ENCODE measurements around the gene RXRA.

Gene RXRA

DNA sequence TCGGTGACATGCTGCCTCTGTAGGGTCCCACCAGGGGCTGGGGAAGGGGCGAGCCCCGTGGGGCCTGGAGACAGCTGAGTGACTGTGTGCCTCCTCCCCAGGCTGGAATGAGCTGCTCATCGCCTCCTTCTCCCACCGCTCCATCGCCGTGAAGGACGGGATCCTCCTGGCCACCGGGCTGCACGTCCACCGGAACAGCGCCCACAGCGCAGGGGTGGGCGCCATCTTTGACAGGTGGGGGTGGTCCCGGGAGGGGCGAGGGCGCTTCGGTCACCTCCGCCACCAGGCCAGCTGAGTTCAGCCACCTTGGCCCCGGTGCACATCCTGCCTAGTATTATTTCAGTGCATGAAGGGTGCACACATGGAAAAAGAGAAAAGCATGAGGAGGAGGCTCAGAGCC is 102.8 kb downstream of the RXRA start:
- Histone ChIP-seq H3K9me3 (ENCODE audit: insufficient read depth, low read length) (no peaks in the 10 kb centered on the region), H3K4me1 (ENCODE audit: insufficient read depth, insufficient read length) (peaks cover 19% of the 10 kb centered on the region), H3K9ac (ENCODE audit: insufficient read length, low read depth) (no peak overlapping the region), H3K27me3 (ENCODE audit: insufficient read depth, insufficient read length) (no peaks in the 10 kb centered on the region), H3K36me3 (ENCODE audit: insufficient read depth, insufficient read length, low read length) (peaks cover 46% of the 10 kb centered on the region), H3K4me3 (ENCODE audit: insufficient read length, low read depth) (no peak overlapping the region)
- TF ChIP-seq YY1 (IDR thresholded peaks at IDR 0.05; ENCODE audit: insufficient read depth, insufficient read length) (no peak), SUZ12 (IDR thresholded peaks at IDR 0.05; ENCODE audit: extremely low read depth, insufficient read depth, insufficient read length) (no peak), ZNF274 (IDR thresholded peaks at IDR 0.05; ENCODE audit: low read depth, low read length) (no peak)
- no peak for DNase-seq (ENCODE audit: low read depth, low spot score)

DNA sequence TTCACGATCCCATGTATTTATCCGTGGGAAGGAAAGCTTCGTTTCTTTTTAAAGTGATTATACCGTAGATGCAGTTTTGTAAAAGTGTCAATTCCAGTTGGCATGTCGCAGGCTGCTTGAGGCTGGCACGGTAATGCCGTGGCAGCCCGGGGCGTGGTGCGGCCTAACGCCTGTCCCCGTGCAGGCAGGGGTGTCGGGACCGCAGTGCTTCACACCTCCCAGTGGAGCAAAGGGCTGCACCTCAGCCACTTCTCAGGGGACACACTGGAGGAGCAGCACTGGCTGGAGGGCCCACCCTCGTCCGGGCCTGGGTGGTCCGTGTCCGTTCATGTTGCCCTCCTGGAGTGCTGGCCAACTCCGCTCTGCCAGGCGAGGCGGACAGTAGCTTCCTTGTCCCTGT is 103.2 kb downstream of the RXRA start:
- H3K36me3 ChIP-seq (ENCODE audit: insufficient read depth, insufficient read length, low read length), result peaks cover 50% of the 10 kb centered on the region

GRCh38 chr9:134431095-134431494 is 104.8 kb downstream of the RXRA start:
- Histone ChIP-seq H3K4me1 (ENCODE audit: insufficient read depth, insufficient read length) (peaks cover 13% of the 10 kb centered on the region), H3K9me3 (ENCODE audit: insufficient read depth, low read length) (no peaks in the 10 kb centered on the region), H3K9ac (ENCODE audit: insufficient read length, low read depth) (no peak overlapping the region), H3K36me3 (ENCODE audit: insufficient read depth, insufficient read length, low read length) (peaks cover 45% of the 10 kb centered on the region), H3K4me3 (ENCODE audit: insufficient read length, low read depth) (no peak overlapping the region), H3K27me3 (ENCODE audit: insufficient read depth, insufficient read length) (no peaks in the 10 kb centered on the region)
- TF ChIP-seq YY1 (IDR thresholded peaks at IDR 0.05; ENCODE audit: insufficient read depth, insufficient read length) (no peak), ZNF274 (IDR thresholded peaks at IDR 0.05; ENCODE audit: low read depth, low read length) (no peak), SUZ12 (IDR thresholded peaks at IDR 0.05; ENCODE audit: extremely low read depth, insufficient read depth, insufficient read length) (no peak)
- DNase-seq (ENCODE audit: low read depth, low spot score), result no peak

More for the DNA sequence above, 103.2 kb downstream of the RXRA start:
- Histone ChIP-seq H3K9ac (ENCODE audit: insufficient read length, low read depth) (no peak overlapping the region), H3K27me3 (ENCODE audit: insufficient read depth, insufficient read length) (no peaks in the 10 kb centered on the region), H3K4me1 (ENCODE audit: insufficient read depth, insufficient read length) (peaks cover 19% of the 10 kb centered on the region), H3K9me3 (ENCODE audit: insufficient read depth, low read length) (no peaks in the 10 kb centered on the region), H3K4me3 (ENCODE audit: insufficient read length, low read depth) (no peak overlapping the region)
- TF ChIP-seq SUZ12 (IDR thresholded peaks at IDR 0.05; ENCODE audit: extremely low read depth, insufficient read depth, insufficient read length), result no peak
- no peak for TF ChIP-seq ZNF274 (IDR thresholded peaks at IDR 0.05; ENCODE audit: low read depth, low read length)
- TF ChIP-seq YY1 (IDR thresholded peaks at IDR 0.05; ENCODE audit: insufficient read depth, insufficient read length), result no peak
- DNase-seq (ENCODE audit: low read depth, low spot score), result no peak

DNA sequence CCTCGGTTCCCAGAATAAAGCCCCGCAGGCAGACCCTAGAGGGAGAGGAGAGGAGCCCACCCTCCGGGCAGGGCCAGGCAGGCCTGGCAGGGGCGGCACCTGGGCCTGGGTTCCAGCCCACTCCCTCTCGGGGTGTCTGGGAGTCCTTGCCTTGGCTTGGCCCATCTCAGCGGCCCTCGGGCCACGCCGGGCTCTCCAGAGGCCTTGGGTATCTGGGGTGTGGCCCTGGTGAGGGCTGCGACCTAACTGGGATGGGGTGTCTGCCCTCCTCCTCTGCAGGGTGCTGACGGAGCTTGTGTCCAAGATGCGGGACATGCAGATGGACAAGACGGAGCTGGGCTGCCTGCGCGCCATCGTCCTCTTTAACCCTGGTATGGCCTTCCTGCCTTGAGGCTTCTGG is 105.4 kb downstream of the RXRA start:
- H3K9ac ChIP-seq (ENCODE audit: insufficient read length, low read depth), result no peak overlapping the region
- H3K36me3 ChIP-seq (ENCODE audit: insufficient read depth, insufficient read length, low read length), result peaks cover 49% of the 10 kb centered on the region
- TF ChIP-seq ZNF274 (IDR thresholded peaks at IDR 0.05; ENCODE audit: low read depth, low read length) (no peak), SUZ12 (IDR thresholded peaks at IDR 0.05; ENCODE audit: extremely low read depth, insufficient read depth, insufficient read length) (no peak), YY1 (IDR thresholded peaks at IDR 0.05; ENCODE audit: insufficient read depth, insufficient read length) (no peak)
- no peaks in the 10 kb centered on the region for H3K9me3 ChIP-seq (ENCODE audit: insufficient read depth, low read length)
- H3K4me3 ChIP-seq (ENCODE audit: insufficient read length, low read depth), result no peak overlapping the region
- no peak for DNase-seq (ENCODE audit: low read depth, low spot score)
- H3K4me1 ChIP-seq (ENCODE audit: insufficient read depth, insufficient read length), result peaks cover 11% of the 10 kb centered on the region
- no peaks in the 10 kb centered on the region for H3K27me3 ChIP-seq (ENCODE audit: insufficient read depth, insufficient read length)

DNA sequence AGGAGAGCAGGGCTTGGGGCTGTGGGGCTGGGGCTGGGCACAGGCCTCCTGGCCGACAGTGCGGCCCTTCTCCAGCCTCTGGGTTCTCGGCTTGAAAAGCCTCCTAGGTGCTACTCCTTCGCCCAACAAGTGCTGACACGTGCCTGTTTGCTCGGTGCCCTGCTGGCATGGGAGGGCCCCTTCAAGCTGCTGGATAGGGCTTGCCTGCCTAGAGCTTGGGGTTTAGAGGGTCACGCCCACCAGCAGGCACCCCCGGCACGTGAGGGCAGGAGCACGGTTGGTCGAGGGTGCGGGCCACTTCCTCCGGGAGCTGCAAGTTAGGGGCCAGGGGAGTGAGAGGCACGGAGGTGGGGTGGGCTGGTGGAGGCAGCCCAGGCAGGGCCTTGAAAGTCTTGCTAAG is 106.2 kb downstream of the RXRA start:
- Histone ChIP-seq H3K9me3 (ENCODE audit: insufficient read depth, low read length) (no peaks in the 10 kb centered on the region), H3K9ac (ENCODE audit: insufficient read length, low read depth) (peak overlapping the region; percentile 56)
- DNase-seq (ENCODE audit: low read depth, low spot score), result no peak

DNA sequence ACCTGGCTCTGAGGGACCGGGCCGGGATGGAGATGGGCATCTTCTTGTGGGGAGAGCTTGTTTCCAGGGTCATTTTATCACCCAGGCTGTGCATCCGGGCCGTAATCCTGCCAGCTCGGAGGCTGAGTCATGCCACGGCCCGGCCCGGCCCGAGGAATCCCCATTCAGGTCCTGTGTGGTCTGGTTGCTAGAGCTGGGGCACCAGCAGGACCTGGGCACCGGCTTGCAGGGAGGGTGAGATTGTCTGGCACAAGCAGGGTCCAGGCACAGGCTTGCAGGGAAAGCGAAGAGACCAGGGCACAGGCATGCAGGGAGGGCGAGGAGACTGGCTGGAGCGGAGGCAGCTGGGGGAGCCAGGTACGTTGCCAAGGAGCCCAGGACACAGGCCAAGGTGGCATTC is 106.8 kb downstream of the RXRA start:
- DNase-seq (ENCODE audit: low read depth, low spot score), result no peak

More for the DNA sequence above, 106.2 kb downstream of the RXRA start:
- TF ChIP-seq ZNF274 (IDR thresholded peaks at IDR 0.05; ENCODE audit: low read depth, low read length) (no peak), YY1 (IDR thresholded peaks at IDR 0.05; ENCODE audit: insufficient read depth, insufficient read length) (no peak), SUZ12 (IDR thresholded peaks at IDR 0.05; ENCODE audit: extremely low read depth, insufficient read depth, insufficient read length) (no peak)
- no peak overlapping the region for H3K4me3 ChIP-seq (ENCODE audit: insufficient read length, low read depth)
- peaks cover 18% of the 10 kb centered on the region for H3K4me1 ChIP-seq (ENCODE audit: insufficient read depth, insufficient read length)
- H3K27me3 ChIP-seq (ENCODE audit: insufficient read depth, insufficient read length), result no peaks in the 10 kb centered on the region
- H3K36me3 ChIP-seq (ENCODE audit: insufficient read depth, insufficient read length, low read length), result peaks cover 55% of the 10 kb centered on the region

DNA sequence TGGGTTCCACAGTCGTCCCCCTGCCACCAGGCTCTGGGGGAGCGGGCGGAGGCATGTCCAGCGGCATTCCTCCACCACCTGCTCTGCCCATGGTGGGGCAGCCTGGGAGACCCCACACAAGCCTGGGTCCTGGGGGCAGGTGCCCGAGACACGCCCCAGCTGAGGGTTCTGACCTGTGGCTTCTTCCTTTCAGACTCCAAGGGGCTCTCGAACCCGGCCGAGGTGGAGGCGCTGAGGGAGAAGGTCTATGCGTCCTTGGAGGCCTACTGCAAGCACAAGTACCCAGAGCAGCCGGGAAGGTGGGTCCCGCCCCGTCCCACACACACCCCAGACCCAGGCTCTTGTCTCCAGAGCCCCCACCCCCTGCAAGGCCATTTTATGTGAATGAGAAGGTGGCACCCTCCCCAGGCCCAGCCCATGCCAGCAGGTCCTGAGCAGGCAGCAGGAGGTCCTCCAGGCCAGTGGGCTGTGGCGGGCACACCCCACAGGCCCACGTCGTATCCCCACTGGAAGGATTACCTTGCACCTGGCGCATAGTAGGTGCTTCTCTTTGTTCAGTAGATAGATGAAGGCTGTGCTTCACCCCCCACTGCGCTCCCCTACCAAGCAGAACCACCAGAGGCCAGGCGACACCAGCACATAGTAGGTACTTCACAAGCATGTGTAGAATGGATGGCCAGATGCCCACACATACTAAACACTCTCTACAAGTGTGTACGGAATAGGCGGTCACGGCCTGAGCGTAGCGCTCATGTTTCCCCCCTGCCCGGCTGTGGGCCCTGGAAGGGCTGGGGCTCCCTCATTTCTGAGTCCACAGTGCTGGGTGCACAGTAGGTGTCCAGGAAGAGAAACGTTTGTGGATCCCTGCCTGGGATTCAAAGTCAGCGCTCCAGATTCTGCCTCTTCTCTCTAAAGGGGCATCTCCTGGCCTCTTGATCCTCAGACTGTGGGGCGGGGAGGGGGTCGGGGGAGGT is 107.9 kb downstream of the RXRA start:
- H3K9me3 ChIP-seq (ENCODE audit: insufficient read depth, low read length), result no peaks in the 10 kb centered on the region
- H3K4me3 ChIP-seq (ENCODE audit: insufficient read length, low read depth), result no peak overlapping the region
- DNase-seq (ENCODE audit: low read depth, low spot score), result no peak
- H3K4me1 ChIP-seq (ENCODE audit: insufficient read depth, insufficient read length), result peaks cover 22% of the 10 kb centered on the region
- H3K9ac ChIP-seq (ENCODE audit: insufficient read length, low read depth), result peak overlapping the region; percentile 71
- no peak for TF ChIP-seq SUZ12 (IDR thresholded peaks at IDR 0.05; ENCODE audit: extremely low read depth, insufficient read depth, insufficient read length)
- TF ChIP-seq YY1 (IDR thresholded peaks at IDR 0.05; ENCODE audit: insufficient read depth, insufficient read length), result no peak
- TF ChIP-seq ZNF274 (IDR thresholded peaks at IDR 0.05; ENCODE audit: low read depth, low read length), result no peak
- peaks cover 51% of the 10 kb centered on the region for H3K36me3 ChIP-seq (ENCODE audit: insufficient read depth, insufficient read length, low read length)
- no peaks in the 10 kb centered on the region for H3K27me3 ChIP-seq (ENCODE audit: insufficient read depth, insufficient read length)

More for the DNA sequence above, 106.8 kb downstream of the RXRA start:
- peaks cover 20% of the 10 kb centered on the region for H3K4me1 ChIP-seq (ENCODE audit: insufficient read depth, insufficient read length)
- no peak overlapping the region for H3K9ac ChIP-seq (ENCODE audit: insufficient read length, low read depth)
- H3K4me3 ChIP-seq (ENCODE audit: insufficient read length, low read depth), result no peak overlapping the region
- no peaks in the 10 kb centered on the region for H3K9me3 ChIP-seq (ENCODE audit: insufficient read depth, low read length)
- H3K36me3 ChIP-seq (ENCODE audit: insufficient read depth, insufficient read length, low read length), result peaks cover 52% of the 10 kb centered on the region
- TF ChIP-seq YY1 (IDR thresholded peaks at IDR 0.05; ENCODE audit: insufficient read depth, insufficient read length), result no peak
- TF ChIP-seq ZNF274 (IDR thresholded peaks at IDR 0.05; ENCODE audit: low read depth, low read length), result no peak
- no peak for TF ChIP-seq SUZ12 (IDR thresholded peaks at IDR 0.05; ENCODE audit: extremely low read depth, insufficient read depth, insufficient read length)
- no peaks in the 10 kb centered on the region for H3K27me3 ChIP-seq (ENCODE audit: insufficient read depth, insufficient read length)
